Type B pancreatic cell (in vitro differentiated cells): Measurements from ENCODE around the gene HPX. TPM values are rescaled to one million over a fixed set of nuclear protein-coding genes. Genes with fewer than 3 reads are reported as not detected.
A peak's percentile ranks its signal among the peaks of the same experiment; 100 is the strongest.

ENCODE experiments used
- DNase-seq: peaks from one replicate; pipeline ENCODE4 v3.0.0; 2021; ENCODE audit warnings: mixed read lengths; ENCODE audit not compliant: unreplicated experiment; ENCODE audit errors: extremely low spot score
- H3K27ac Mint-ChIP-seq: 2 replicates; pipeline ENCODE4 v1.8.0; 2021; ENCODE audit warnings: mild to moderate bottlenecking, mixed read lengths
- H3K27me3 Mint-ChIP-seq: 2 replicates; pipeline ENCODE4 v1.8.0; 2021; ENCODE audit warnings: mixed read lengths
- H3K36me3 Mint-ChIP-seq: 2 replicates; pipeline ENCODE4 v1.8.0; 2021; ENCODE audit warnings: mixed read lengths
- H3K4me1 Mint-ChIP-seq: one replicate; pipeline ENCODE4 v1.8.0; 2021; ENCODE audit warnings: mixed read lengths; ENCODE audit not compliant: unreplicated experiment
- H3K4me3 Mint-ChIP-seq: 2 replicates; pipeline ENCODE4 v1.8.0; 2021; ENCODE audit warnings: mild to moderate bottlenecking, mixed read lengths
- H3K9me3 Mint-ChIP-seq: 2 replicates; pipeline ENCODE4 v1.8.0; 2021; ENCODE audit warnings: mixed read lengths
- CTCF ChIP-seq: fragments of 200-600 bp; sonication (generic); conservative IDR thresholded peaks from 2 replicates; pipeline ENCODE4 v1.5.0; 2021; ENCODE audit warnings: antibody characterized with exemption, mild to moderate bottlenecking
- total RNA-seq: library from RNA; stranded (reverse); gene quantifications from 2 replicates; pipeline ENCODE4 v1.2.1, GENCODE V29; 2021; ENCODE audit warnings: low replicate concordance

The HPX gene
- total RNA-seq, 1 donor from 2014 or later: 1.9 TPM

GRCh38 chr11:6438979-6439571, 1.7 kb downstream of the HPX start:
- no peaks in the 10 kb centered on the region for H3K36me3 Mint-ChIP-seq
- peak; percentile 75 for TF ChIP-seq CTCF
- DNase-seq: no peak
- H3K27me3 Mint-ChIP-seq: no peaks in the 10 kb centered on the region
- H3K27ac Mint-ChIP-seq: no peak overlapping the region
- H3K4me3 Mint-ChIP-seq: no peak overlapping the region
- H3K4me1 Mint-ChIP-seq: no peaks in the 10 kb centered on the region
- H3K9me3 Mint-ChIP-seq: no peaks in the 10 kb centered on the region

GRCh38 chr11:6437993-6438392, 2.8 kb downstream of the HPX start:
- Mint-ChIP-seq H3K27me3 (no peaks in the 10 kb centered on the region), H3K36me3 (no peaks in the 10 kb centered on the region), H3K9me3 (no peaks in the 10 kb centered on the region), H3K4me1 (no peaks in the 10 kb centered on the region), H3K27ac (no peak overlapping the region), H3K4me3 (no peak overlapping the region)
- TF ChIP-seq CTCF: no peak
- no peak for DNase-seq

- no peak overlapping the region for H3K4me3 Mint-ChIP-seq
Measured at GRCh38 chr11:6437423-6437822, 3.4 kb downstream of the HPX start.

GRCh38 chr11:6433998-6434660, 6.7 kb downstream of the HPX start:
- Mint-ChIP-seq H3K27me3 (no peaks in the 10 kb centered on the region), H3K9me3 (no peaks in the 10 kb centered on the region), H3K4me1 (no peaks in the 10 kb centered on the region), H3K4me3 (no peak overlapping the region), H3K36me3 (no peaks in the 10 kb centered on the region), H3K27ac (no peak overlapping the region)
- no peak for DNase-seq
- no peak for TF ChIP-seq CTCF

More at GRCh38 chr11:6437423-6437822, 3.4 kb downstream of the HPX start:
- DNase-seq: no peak
- Mint-ChIP-seq H3K36me3 (no peaks in the 10 kb centered on the region), H3K27ac (no peak overlapping the region), H3K27me3 (no peaks in the 10 kb centered on the region), H3K4me1 (no peaks in the 10 kb centered on the region), H3K9me3 (no peaks in the 10 kb centered on the region)
- TF ChIP-seq CTCF: no peak

- Mint-ChIP-seq H3K27ac (no peak overlapping the region), H3K4me1 (no peaks in the 10 kb centered on the region), H3K27me3 (peaks cover 10% of the 10 kb centered on the region), H3K9me3 (no peaks in the 10 kb centered on the region), H3K36me3 (no peaks in the 10 kb centered on the region), H3K4me3 (no peak overlapping the region)
- TF ChIP-seq CTCF: no peak
- no peak for DNase-seq
Measured at GRCh38 chr11:6431861-6432260, 8.9 kb downstream of the HPX start.
